Measurements from ENCODE around the gene ITGA1.

ITGA1 gene

DNA sequence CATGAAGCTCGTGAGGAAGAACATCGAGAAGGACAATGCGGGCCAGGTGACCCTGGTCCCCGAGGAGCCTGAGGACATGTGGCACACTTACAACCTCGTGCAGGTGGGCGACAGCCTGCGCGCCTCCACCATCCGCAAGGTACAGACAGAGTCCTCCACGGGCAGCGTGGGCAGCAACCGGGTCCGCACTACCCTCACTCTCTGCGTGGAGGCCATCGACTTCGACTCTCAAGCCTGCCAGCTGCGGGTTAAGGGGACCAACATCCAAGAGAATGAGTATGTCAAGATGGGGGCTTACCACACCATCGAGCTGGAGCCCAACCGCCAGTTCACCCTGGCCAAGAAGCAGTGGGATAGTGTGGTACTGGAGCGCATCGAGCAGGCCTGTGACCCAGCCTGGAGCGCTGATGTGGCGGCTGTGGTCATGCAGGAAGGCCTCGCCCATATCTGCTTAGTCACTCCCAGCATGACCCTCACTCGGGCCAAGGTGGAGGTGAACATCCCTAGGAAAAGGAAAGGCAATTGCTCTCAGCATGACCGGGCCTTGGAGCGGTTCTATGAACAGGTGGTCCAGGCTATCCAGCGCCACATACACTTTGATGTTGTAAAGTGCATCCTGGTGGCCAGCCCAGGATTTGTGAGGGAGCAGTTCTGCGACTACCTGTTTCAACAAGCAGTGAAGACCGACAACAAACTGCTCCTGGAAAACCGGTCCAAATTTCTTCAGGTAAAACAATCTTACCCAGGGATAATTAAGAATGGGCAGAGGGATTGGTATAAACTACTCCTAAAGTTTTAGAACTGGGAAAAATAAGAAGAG, 12.9 kb downstream of the ITGA1 start:
- DNase-seq = peak; percentile 79 to 83
- TF ChIP-seq POLR2A (IDR thresholded peaks at IDR 0.05; ENCODE audit: low read length) = peak; percentile 46
- no peak for TF ChIP-seq GATA1 (IDR thresholded peaks at IDR 0.05; ENCODE audit: low read depth, low read length)

DNA sequence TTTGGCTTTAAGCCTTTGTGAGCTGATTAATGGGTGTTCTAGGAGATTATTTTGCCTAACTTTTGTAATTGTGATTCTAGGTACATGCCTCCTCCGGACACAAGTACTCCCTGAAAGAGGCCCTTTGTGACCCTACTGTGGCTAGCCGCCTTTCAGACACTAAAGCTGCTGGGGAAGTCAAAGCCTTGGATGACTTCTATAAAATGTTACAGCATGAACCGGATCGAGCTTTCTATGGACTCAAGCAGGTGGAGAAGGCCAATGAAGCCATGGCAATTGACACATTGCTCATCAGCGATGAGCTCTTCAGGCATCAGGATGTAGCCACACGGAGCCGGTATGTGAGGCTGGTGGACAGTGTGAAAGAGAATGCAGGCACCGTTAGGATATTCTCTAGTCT, 13.6 kb downstream of the ITGA1 start:
- peak; percentile 3 to 36 for DNase-seq

DNA sequence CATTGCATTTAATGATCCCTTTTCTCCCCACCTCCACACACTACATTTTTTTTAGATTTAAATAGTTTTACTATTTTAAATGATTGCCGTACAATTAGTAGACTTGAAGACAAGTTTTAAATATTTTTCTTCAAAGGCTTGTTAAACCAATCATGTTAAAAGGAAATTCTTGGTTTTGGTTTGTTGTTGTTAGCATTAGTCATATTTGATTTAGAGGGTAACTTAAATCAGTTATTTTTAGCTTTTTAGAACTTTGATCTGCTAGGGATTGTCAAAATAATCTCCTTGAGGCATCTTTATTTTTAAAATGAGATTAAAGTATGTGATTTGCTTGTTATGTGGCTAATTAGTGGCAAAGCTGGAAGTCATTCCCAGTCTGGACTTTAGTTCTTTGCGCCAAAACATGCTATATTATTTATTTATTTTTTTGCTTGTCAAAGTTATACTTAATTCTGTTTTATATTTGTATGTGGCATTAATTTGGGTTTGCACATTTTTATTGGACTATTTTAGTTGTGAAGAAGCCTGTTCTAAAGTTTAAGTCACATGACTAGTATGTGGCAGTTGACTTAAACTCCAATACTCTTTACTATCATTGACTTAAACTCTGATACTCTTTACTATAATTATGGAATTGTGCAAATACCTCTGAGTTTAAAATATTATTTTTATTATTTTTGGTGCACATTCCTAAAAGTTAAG, 14.7 kb downstream of the ITGA1 start:
- DNase-seq = no peak
- TF ChIP-seq POLR2A (IDR thresholded peaks at IDR 0.05; ENCODE audit: low read length) (no peak), GATA1 (IDR thresholded peaks at IDR 0.05; ENCODE audit: low read depth, low read length) (no peak)

More for the DNA sequence above, 13.6 kb downstream of the ITGA1 start:
- TF ChIP-seq POLR2A (IDR thresholded peaks at IDR 0.05; ENCODE audit: low read length) = no peak
- no peak for TF ChIP-seq GATA1 (IDR thresholded peaks at IDR 0.05; ENCODE audit: low read depth, low read length)

DNA sequence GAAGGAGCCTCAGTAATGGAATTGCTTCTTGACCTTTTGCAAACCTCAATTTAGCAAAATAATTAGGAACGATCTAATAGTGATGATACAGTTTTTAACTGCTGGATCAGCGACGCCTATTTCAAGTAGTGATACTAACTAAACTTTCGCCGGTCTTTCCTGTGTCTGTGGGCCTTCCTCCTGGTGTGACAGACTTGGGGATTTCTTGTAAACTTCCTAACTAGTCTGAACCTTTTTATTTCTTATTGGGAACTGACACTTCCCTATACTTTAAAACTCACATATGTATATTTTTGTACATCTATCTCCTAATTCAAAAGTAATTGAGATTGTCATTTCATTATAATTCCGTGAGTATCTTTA, 15.2 kb downstream of the ITGA1 start:
- no peak for TF ChIP-seq POLR2A (IDR thresholded peaks at IDR 0.05; ENCODE audit: low read length)
- TF ChIP-seq GATA1 (IDR thresholded peaks at IDR 0.05; ENCODE audit: low read depth, low read length) = no peak
- no peak for DNase-seq

GRCh38 chr5:52804387-52804791, 16.7 kb downstream of the ITGA1 start:
- no peak for DNase-seq
- TF ChIP-seq GATA1 (IDR thresholded peaks at IDR 0.05; ENCODE audit: low read depth, low read length) (no peak), POLR2A (IDR thresholded peaks at IDR 0.05; ENCODE audit: low read length) (no peak)

DNA sequence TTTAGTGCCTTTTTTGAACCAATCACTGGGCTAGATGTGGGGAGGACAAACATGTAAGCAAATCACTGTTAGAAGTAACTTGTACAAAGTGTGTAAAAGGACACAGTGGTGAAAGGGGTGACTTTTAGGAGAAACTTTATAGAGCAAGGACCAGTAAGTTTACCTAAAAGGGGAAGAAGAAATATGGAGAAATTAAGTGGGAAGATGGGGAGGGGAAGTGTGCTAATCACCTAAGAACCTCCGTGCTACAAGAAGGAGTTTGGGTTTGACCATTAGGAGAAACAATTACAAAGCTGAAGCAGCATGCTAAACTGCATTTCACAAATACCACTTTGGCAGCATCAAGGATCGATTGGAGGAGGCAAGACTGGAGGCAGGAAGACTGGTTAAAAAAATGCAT, 17.3 kb downstream of the ITGA1 start:
- no peak for TF ChIP-seq POLR2A (IDR thresholded peaks at IDR 0.05; ENCODE audit: low read length)
- no peak for TF ChIP-seq GATA1 (IDR thresholded peaks at IDR 0.05; ENCODE audit: low read depth, low read length)
- DNase-seq = no peak

DNA sequence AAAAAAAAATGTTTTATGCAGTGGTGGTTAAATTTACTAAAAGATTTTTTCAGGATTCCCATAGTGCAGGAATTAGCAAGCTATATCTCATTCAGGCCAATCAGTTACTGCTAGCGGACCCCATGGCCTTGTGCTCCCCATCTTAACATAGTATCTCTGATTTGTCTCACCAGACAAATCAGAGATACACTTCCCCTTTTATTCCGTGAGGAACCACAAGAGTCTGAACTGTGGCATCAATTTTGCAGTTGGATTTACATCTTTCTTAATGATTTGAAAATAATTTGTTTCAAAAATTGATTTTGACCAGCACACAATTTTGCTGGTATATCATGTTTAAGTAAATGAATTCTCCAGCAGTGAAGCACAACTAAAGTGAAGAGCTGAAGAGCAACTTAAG, 17.9 kb downstream of the ITGA1 start:
- DNase-seq = no peak
- no peak for TF ChIP-seq GATA1 (IDR thresholded peaks at IDR 0.05; ENCODE audit: low read depth, low read length)
- no peak for TF ChIP-seq POLR2A (IDR thresholded peaks at IDR 0.05; ENCODE audit: low read length)

DNA sequence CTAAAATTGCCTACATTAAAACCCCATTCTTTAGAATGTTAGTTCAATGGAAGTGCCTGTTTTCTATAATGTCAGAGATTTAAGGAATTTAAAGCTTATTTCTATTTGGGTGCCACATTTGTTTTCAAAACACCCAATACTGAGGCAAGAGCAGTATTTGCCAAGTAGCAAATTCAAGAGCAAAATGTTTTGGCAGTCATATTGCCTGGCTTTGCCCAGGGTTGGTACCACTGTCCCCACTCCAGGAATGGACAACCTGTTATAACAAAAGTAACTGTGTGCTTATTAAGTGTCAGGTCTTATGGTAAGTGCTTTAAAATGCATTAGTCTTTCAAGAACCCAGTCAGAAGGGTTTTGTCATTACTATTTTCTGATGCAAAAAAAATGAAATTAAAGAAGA, 19.3 kb downstream of the ITGA1 start:
- no peak for TF ChIP-seq GATA1 (IDR thresholded peaks at IDR 0.05; ENCODE audit: low read depth, low read length)
- TF ChIP-seq POLR2A (IDR thresholded peaks at IDR 0.05; ENCODE audit: low read length) = no peak
- DNase-seq = no peak

- no peak for DNase-seq
- TF ChIP-seq GATA1 (IDR thresholded peaks at IDR 0.05; ENCODE audit: low read depth, low read length) (no peak), POLR2A (IDR thresholded peaks at IDR 0.05; ENCODE audit: low read length) (no peak)
These were observed 20.0 kb downstream of the ITGA1 start for GRCh38 chr5:52807723-52808122.

- TF ChIP-seq GATA1 (IDR thresholded peaks at IDR 0.05; ENCODE audit: low read depth, low read length) (no peak), POLR2A (IDR thresholded peaks at IDR 0.05; ENCODE audit: low read length) (no peak)
- DNase-seq = no peak
These were observed 20.7 kb downstream of the ITGA1 start for GRCh38 chr5:52808316-52808901.

DNA sequence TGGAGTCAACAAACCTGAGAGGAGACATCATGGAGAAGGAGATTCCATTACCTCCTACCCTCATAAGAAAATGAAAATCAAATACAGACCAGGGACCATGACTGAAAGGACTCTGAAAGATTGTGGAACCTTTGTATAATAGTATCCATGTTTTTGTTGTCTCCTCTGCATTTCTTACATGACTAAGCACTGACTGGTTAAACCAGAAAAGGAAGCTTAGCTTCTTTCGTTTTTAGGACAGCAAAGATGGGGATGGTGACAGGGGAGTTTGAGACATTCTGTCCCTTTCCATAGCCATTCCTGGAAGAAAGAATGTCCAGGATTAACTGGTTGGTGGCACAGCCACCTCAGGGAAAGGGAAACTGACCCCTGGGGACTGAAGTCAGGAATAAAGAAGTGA, 22.2 kb downstream of the ITGA1 start:
- no peak for TF ChIP-seq POLR2A (IDR thresholded peaks at IDR 0.05; ENCODE audit: low read length)
- no peak for TF ChIP-seq GATA1 (IDR thresholded peaks at IDR 0.05; ENCODE audit: low read depth, low read length)
- DNase-seq = no peak

GRCh38 chr5:52810426-52810825, 22.7 kb downstream of the ITGA1 start:
- no peak for TF ChIP-seq GATA1 (IDR thresholded peaks at IDR 0.05; ENCODE audit: low read depth, low read length)
- no peak for TF ChIP-seq POLR2A (IDR thresholded peaks at IDR 0.05; ENCODE audit: low read length)
- DNase-seq = no peak

- TF ChIP-seq GATA1 (IDR thresholded peaks at IDR 0.05; ENCODE audit: low read depth, low read length) = no peak
- TF ChIP-seq POLR2A (IDR thresholded peaks at IDR 0.05; ENCODE audit: low read length) = no peak
These were observed 23.5 kb downstream of the ITGA1 start for GRCh38 chr5:52811067-52811749.

More at GRCh38 chr5:52811067-52811749, 23.5 kb downstream of the ITGA1 start:
- DNase-seq = peak in 1 of 2 experiments; percentile 32
